ENCODE results near the gene NEUROG1.

Gene NEUROG1

DNA sequence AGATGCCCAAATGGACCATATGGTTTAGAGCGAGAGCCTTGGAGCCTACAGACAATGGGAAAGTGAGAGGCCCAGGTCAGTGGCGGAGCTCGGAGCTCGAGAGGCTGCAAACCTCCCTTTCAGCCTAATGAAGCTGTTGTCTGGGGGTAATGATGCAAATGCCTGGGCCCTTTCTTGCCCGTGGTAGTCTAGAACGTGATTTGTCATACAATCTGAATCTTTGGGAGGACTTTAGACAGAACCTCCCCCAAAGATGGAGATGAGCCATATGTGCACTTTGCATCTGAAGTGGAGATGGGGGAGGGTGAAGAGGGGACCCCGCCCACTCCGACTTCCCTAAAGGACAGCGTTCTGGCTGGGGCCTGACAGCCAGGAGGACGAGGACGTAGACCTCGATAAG lies 10.3 kb upstream of the NEUROG1 start:
- TF ChIP-seq CTCF (IDR thresholded peaks at IDR 0.05; ENCODE audit: low read depth, low read length, missing control alignments) = no peak
- DNase-seq (ENCODE audit: extremely low read depth, low read depth) = no peak
- H3K4me3 ChIP-seq (replicated peaks; ENCODE audit: low read depth, low read length) = no peak overlapping the region

GRCh38 chr5:135545099-135545498 lies 9.3 kb upstream of the NEUROG1 start:
- no peak for TF ChIP-seq CTCF (IDR thresholded peaks at IDR 0.05; ENCODE audit: low read depth, low read length, missing control alignments)
- no peak overlapping the region for H3K4me3 ChIP-seq (replicated peaks; ENCODE audit: low read depth, low read length)
- no peak for DNase-seq (ENCODE audit: extremely low read depth, low read depth)

DNA sequence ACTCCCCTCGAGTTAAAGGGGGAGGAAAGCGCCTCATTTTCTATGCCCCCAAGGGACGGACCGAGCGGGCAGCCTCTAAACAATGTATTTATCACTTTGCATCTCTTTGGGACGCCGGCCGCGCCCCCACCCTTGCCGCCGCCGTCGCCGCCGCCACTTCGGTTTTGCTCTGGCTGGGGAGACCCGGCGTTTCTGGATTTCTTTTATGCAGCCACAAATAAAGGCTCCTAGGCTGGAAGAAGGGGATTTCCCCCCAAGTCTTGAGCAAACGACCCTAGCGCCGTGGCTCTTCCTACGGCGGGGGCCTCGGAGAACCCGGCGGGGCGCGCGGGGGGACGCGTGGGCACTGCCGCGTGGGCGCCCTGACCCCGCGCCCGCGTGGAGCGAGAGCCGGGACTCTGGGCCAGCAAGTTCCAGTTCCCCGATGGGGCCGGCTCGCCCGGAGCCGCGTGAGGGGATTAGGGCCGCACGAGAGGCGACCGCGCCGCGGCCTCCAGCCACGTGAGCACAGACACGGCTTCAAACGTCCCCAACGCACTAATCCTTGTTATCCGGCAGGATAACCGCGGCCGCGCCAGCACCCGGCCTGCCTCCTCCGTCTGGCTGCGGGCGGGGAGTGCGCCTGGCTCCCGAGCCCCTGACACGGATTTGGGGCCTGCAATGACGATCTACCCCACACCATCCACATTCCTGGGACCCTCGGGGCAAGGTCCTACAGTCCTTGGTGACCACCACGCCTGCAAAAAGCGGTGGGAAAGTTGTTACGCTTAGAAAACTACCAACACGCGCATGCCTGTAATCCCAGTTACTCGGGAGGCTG lies 7.9 kb upstream of the NEUROG1 start:
- H3K4me3 ChIP-seq (replicated peaks; ENCODE audit: low read depth, low read length) = peak overlapping the region; percentile 20
- TF ChIP-seq CTCF (IDR thresholded peaks at IDR 0.05; ENCODE audit: low read depth, low read length, missing control alignments) = no peak

DNA sequence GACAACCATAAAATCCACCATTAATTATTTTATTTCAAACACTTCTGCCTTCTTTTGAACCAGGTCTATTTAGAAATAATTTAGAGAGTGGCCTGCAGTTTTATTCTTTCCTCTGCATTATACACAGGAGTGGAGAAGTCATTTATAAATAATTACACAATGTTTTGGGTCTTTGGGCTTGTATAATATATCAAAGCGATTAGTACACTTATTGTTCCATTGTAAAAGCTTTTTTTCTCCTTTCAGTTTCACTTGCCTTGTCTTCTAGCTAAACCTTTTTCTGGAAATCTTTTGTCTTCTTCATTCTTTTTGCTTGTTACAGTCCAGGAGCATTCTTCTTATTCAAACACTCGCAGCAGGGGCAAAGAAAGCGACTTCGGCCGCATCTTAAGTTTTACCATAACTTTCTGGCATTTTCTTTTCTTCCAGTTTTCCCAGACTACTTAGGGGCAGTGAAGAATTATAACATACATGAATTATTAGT lies 7.3 kb upstream of the NEUROG1 start:
- TF ChIP-seq CTCF (IDR thresholded peaks at IDR 0.05; ENCODE audit: low read depth, low read length, missing control alignments) = no peak
- no peak overlapping the region for H3K4me3 ChIP-seq (replicated peaks; ENCODE audit: low read depth, low read length)
- no peak for DNase-seq (ENCODE audit: extremely low read depth, low read depth)

More for the DNA sequence above, 7.9 kb upstream of the NEUROG1 start:
- DNase-seq (ENCODE audit: extremely low read depth, low read depth) = no peak

DNA sequence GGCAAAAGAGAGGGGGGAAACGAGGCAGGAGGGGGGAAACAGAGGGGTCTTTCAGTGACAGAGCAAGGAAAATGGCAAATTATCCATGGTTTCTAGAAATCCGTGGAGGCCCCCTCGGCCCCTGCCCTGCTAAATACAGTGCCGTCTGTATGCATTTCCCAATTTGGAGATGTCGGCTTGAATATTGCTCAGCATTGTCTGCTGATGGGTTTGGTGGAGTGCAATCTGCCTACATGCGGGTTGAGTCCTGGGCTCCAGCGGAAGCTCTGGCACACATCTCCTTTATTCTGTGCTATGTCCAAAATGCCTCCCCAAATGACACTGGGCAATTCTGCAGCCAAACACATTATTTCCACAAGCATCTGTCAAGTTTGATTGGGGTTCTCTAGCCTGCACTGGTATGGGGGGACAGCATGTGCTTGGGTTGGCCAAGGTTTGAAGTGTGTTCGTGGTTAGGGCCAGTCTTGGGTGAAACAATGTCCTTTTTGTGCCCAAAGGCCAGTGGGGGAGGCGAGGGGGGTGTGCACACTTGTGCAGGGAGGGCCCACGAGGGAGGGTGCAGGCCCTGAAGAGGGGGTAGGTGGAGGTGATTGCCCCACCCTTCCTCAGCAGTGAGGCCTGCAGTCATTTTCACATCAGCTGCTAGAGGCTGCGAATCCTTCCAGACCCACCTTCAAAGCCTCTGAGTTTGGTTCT lies 6.2 kb upstream of the NEUROG1 start:
- no peak overlapping the region for H3K4me3 ChIP-seq (replicated peaks; ENCODE audit: low read depth, low read length)
- TF ChIP-seq CTCF (IDR thresholded peaks at IDR 0.05; ENCODE audit: low read depth, low read length, missing control alignments) = no peak
- DNase-seq (ENCODE audit: extremely low read depth, low read depth) = no peak

DNA sequence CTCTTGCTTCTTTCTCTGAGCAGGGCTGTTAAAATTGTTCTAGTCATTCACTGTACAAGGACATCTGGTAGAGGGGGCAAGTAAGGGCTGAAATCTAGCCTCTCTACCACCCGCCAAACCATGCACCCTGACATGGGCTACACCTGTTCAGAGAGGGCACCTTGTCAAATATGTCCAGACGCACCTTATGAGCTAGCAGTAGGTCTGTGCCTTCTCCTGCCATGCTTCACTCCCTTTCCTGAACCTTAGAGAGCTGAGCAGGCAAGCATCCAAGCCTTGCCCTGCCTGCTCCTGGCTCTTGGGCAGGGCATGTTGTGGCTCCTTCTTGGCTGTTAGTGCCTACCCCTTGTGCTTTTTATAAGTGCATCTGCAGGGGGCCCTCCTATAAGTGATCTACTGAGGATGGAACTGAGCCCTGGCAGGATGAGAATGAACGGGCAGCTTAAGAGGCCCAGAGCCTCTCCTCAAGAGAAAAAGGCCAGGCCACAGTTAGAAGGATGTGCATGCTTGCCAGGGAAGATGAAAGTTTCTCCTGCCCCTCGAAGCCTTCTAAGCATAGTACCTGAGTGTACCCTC lies 3.8 kb upstream of the NEUROG1 start:
- DNase-seq (ENCODE audit: extremely low read depth, low read depth) = no peak
- H3K4me3 ChIP-seq (replicated peaks; ENCODE audit: low read depth, low read length) = no peak overlapping the region
- no peak for TF ChIP-seq CTCF (IDR thresholded peaks at IDR 0.05; ENCODE audit: low read depth, low read length, missing control alignments)
